HG03175 (cell line): Measurements from ENCODE around the gene VPS13D.

Experiments
- ATAC-seq: cut with Tn5 transposase; IDR thresholded peaks from one replicate; pipeline ENCODE4 v1.9.1; 2021; ENCODE audit warnings: mild to moderate bottlenecking, moderate library complexity; ENCODE audit not compliant: unreplicated experiment

The VPS13D gene, protein sequence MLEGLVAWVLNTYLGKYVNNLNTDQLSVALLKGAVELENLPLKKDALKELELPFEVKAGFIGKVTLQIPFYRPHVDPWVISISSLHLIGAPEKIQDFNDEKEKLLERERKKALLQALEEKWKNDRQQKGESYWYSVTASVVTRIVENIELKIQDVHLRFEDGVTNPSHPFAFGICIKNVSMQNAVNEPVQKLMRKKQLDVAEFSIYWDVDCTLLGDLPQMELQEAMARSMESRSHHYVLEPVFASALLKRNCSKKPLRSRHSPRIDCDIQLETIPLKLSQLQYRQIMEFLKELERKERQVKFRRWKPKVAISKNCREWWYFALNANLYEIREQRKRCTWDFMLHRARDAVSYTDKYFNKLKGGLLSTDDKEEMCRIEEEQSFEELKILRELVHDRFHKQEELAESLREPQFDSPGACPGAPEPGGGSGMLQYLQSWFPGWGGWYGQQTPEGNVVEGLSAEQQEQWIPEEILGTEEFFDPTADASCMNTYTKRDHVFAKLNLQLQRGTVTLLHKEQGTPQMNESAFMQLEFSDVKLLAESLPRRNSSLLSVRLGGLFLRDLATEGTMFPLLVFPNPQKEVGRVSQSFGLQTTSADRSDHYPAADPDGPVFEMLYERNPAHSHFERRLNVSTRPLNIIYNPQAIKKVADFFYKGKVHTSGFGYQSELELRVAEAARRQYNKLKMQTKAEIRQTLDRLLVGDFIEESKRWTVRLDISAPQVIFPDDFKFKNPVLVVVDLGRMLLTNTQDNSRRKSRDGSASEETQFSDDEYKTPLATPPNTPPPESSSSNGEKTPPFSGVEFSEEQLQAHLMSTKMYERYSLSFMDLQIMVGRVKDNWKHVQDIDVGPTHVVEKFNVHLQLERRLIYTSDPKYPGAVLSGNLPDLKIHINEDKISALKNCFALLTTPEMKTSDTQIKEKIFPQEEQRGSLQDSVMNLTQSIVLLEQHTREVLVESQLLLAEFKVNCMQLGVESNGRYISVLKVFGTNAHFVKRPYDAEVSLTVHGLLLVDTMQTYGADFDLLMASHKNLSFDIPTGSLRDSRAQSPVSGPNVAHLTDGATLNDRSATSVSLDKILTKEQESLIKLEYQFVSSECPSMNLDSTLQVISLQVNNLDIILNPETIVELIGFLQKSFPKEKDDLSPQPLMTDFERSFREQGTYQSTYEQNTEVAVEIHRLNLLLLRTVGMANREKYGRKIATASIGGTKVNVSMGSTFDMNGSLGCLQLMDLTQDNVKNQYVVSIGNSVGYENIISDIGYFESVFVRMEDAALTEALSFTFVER (N-terminal part only)

DNA sequence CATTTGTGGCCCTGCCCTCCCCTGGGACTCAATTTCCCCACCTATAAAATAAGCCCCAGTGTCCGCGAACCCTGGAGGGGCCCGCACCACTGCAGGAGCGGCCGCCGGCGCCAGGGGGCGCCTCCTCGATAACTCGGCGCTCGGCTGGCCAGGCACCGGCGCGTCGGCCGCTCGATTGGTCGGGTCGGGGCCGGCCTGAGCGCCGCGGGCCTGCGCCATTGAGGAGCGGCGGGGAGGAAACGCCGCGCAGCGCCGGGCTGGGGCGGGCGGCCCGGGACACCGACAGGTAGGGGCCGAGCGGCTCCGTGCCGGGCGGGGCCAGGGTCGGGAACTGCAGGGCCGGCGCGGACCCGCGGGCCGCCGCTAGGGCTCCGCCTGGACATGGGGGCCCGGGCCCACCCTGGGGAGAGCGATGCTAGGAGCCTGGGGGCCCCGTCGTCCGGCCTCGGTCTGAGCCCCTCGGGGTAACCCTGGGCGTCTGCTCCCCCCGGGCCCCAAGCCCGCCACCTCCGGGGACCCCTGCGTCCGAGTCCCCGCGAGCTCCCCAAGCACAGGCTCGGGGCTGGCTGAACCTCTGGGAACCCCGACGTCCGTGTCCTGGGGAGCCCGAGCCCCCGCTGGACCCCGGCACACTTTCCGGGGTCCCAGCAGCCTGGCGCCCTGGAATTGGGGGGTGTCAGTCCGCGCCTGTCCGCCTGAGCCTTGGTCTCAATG lies at the start of gene VPS13D:
TSS of gene VPS13D (plus strand) at position 196 of the 714 bp plus-strand sequence. CDS start 4,237 bp downstream, outside the sequence.
- peak; percentile 84 for ATAC-seq

DNA sequence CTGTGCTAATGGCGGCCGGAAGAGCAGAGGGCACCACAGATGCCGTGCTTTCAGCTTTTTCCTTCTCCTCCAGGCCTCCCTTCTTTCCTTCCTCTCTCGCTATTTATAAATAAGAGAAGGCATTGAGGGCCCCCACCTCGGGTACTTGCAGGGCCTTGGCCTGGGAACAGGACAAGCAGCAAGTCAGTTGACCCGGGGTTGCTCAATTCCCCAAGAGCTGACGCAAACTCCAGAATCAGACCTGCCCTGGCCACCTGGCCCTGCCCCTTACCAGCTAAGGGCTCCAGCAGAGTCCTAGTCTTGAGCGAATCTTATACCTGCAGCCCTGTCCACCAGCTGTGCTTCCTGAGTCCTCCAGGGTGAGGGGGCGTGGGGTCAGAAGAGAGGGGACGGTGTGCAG lies 49.5 kb upstream of the VPS13D start:
- no peak for ATAC-seq

DNA sequence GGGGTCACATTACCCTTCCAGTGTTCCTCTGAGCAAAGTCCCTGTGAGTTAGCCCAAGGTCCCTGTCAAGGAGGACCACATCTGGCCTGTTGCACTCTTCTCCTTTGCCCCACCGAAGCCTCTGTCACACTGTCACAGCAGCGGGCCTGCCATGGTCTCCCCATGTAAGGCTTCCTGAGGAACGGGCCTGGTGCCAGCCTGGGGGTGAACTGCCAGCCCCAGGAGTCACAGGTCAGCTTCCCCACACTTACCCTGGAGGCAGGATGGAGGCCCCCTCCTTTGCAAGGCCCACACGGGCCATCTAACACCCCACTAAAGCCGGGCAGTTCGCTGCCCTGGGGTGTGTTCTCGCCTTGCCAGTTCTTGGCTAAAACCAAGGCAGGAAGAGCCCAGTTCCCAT lies 48.9 kb upstream of the VPS13D start:
- no peak for ATAC-seq

DNA sequence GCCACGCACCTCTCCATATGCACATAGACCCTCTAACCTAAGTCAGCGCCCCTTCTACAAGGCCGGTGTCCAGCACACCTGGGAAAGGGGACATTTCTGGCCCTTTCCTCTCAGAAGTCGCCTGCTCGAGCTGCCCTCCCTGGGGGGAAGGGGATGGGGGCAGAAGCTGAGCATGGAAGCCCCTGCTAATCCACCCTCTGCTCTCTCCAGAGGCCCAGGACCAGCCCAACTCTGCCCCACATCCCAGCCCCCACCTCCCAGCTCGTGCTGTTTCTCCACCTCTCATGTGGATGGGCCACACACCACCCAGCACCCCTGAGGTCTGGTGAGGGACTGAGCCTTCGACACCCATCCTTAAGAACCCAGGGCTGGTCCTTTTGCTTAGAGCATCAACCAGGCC lies 48.3 kb upstream of the VPS13D start:
- ATAC-seq = no peak

DNA sequence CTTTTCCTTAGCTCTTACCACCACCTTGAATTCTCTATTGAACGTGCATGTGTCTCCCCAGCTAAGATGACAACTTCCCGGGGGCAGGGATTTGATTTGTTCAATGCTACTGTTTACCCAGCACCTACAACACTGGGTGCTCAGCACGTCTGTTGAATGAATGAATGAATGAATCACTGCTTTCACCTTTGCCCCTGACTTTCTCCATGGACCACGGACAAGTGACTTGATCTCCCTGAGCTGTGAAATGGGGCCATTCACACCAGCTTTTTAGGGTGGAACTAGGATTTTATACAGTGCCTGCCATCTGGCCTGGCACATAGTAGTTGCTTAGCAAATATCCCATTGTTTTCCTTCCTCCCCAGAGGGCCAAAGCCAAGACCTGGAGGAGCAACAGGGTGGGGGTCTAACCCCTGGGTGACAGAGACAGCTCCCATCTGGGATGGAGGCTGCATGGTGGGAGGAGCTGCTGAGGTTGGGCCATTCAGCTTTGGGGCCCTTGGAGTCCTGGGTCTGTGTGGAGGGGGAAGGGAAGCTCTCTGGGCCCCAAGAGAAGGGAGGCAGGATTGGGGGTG lies 47.3 kb upstream of the VPS13D start:
- no peak for ATAC-seq

DNA sequence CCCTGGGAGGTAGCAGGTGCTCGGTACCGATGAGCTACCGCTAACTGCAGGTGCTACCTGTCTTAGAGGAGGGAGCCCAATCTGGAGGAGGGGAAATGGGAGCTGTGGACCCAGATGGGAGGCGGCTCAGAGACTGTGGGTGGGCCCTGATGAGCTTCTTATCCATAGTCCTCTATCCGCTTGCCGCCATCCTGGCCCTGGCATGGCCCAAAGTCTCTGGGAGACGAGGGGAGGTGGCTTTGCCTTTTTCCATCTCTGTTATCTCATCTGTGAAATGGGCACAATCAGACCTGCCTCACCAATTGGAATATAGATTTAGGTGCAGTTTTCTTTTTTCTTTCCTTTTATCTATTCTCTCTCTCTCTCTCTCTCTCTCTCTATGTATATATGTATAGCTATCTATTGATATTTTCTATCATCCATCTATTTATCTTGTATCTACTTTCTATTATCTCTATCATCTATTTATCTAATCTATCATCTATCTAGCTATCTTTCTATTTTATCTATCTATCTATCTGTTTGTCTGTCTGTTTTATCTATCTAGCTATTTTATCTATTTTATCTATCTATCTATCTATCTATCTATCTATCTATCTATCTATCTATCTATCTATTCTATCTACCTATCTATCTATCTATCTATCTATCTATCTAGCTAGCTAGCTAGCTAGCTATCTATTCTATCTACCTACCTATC lies 46.6 kb upstream of the VPS13D start:
- no peak for ATAC-seq

DNA sequence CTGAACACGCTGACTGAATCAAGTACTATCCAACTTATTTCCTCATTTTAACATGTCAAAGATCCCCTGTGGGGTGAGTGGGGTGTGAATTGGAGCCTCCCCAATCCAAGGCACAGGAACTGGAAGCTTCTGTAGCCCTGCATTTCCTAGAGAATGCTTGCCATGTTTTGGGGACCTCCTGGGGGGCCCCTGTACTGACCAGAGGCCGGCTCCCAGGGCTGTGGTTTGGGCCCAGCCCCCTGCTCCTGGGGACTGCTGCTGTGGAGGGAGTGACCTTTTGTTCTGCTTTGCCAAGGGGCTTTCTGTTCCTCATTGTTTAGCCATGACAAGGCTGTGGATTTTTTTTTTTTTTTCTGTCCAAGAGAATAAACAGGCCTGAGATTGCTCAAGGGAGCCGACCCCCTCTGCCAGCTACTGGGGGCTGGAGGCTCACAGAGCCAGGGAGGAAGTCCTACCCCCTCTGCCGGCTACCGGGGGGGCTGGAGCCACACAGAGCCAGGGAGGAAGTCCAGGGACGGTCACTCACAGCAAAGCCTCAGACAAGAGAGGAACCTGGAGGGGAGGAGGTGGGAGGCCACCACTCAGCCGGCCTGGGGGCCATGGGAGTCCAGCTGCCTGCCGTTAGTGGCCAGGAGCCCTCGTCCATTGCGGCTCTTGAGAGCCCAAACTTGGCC lies 45.7 kb upstream of the VPS13D start:
- no peak for ATAC-seq

DNA sequence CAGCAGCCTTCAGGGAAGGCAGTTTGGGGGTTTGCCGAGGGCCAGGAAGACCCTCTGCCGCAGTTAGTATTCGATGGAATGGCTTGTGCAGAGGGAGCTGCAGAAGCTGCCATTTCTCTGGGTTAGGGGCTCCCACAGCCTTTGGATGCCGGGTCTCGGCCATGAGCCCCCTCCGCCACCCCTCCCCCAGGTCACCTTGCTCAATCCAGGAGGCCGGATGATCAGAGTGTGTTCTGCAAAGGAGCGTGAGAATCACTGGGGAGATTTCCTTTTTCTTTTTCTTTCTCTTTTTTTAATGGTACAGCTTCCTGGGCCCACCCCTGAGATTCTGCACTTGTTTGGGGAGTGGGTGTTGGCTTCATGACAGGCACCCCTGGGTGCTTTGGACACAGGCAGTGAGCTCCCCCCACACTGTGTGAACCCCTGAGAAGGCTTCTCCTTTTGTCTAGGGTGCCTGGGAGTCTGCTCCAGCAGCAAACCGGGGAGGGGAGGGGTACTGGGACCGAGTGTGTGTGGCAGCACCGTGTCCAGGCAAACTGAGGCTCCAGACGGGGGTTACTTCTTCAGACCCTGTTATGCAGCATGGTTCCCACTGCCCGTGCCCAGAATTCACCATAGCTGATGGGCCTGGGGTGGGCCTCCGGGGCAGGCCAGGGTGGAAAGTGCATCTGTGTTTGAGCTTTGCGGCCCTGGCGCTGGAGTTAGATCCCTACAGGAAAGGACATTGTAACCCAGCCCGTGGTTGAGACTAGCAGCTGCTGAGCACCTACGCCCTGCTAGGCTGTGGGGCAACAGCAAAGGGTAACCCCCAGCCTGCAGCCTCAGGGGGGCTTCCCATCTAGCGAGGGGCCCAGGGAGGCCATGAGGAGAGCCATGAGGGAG lies 44.6 kb upstream of the VPS13D start:
- ATAC-seq = no peak

DNA sequence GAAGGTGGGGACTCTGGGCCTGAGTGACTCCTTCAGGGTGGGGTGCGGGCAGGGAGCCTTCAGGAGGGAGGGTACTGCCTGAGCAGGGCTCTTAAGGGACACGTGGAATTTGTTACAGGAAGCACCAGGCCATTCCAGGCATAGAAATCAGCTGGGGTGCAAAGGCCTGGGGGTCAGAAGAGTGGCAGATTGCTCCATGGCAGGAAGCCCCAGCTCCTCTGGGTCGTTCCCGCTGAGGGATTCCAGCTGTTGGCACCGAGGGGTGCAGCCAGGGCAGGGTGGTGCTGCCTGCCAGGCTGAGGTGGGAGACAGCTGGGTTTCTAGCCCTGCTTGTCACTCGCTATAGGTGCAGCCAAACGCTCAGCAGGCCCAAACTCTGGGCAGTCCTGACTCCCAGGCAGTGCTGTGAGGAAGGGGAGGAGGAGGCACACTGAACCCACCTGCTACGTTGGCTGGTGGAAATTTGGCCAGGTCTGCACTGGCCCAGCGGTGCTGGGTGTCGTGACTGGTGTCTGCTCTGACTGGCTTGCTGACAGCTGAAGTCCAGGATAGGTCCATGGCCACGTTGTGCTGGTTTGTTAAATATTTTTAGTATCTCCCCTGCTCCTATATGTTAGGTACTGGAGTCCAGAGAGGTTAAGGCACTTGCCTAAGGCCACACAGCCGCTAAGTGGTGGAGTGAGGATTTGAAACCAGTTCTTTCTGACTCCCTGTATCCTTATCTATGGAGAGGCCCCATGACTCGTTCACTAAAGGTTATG lies 43.7 kb upstream of the VPS13D start:
- ATAC-seq = no peak

DNA sequence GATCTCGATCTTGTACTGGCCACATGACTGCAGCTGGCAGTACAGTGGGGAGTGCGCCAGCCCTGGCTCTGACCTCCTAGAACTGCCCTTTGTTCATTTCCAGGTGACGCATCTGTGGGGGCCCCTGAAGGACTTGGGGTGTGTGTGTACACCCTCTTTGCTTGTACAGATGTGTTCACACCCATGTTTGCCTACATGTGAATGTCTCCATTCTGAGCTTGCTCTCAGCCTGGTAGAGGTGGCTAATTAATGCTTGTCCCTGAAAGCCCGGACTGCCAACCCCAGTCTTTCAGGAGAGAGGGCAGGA lies 43.2 kb upstream of the VPS13D start:
- ATAC-seq = no peak

DNA sequence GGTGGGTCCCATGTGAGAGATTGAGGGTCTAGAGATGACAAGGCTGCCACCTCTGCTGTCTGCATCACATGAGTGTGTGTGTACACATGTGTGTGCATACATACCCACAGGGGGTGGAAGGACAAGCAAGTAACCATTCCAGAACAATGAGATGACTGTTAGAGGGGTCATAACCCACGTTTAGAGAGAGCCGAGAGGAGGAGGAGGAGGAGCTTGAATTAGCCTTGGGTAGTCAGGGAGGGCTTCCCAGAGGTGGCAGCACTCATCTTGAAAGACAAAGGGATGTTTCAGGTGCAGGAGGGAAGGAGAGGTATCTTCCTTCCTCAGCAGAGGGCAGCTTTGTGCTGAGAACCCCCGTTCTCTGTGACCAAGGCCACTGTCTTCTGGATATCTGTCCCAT lies 41.7 kb upstream of the VPS13D start:
- ATAC-seq = no peak

DNA sequence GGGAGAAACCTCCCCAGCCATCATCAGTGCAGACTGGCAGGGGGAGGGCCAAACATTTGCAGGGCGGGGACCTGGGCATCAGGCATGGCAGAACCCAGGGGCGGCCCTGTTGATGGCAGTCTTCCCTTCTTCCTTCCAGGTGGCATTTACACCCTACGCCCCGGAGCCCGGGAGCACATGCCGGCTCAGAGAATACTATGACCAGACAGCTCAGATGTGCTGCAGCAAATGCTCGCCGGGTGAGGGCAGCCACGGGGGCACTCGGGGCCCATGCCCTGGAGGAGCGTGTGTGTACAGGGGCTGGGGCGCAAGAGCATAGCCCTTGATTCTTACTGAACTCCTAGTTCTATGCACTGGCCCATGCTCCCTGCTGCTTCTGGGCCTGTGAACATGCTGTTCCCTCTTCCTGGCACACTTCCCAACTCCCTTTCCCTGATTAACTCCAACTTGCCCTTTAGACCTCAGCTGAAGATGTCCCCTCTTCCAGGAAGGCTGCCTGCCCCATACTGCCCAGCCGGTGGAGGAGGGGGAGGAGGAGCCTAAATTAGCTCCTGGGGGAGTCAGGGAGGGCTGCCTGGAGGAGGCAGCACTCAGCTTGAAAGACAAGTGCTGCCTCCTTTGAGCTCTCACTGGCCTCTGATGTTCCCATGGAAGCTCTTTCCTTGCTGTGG lies 41.0 kb upstream of the VPS13D start:
- ATAC-seq = no peak

DNA sequence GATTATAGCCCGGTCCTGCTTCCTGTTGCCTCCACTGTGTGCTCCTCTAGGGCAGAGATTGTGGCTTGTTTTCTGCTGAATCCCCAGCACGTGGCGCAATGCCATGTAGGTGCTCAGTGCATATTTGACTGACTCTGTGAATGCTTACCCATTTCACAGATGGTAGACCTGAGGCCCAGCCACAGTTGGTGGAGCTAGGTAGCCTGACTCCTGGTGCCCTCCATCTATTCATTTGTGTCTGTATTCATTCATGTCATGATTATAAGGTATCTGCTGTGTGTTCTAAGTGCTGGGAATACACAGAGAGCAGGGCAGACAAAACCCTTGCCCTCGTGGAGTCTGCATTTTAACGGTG lies 40.5 kb upstream of the VPS13D start:
- no peak for ATAC-seq

DNA sequence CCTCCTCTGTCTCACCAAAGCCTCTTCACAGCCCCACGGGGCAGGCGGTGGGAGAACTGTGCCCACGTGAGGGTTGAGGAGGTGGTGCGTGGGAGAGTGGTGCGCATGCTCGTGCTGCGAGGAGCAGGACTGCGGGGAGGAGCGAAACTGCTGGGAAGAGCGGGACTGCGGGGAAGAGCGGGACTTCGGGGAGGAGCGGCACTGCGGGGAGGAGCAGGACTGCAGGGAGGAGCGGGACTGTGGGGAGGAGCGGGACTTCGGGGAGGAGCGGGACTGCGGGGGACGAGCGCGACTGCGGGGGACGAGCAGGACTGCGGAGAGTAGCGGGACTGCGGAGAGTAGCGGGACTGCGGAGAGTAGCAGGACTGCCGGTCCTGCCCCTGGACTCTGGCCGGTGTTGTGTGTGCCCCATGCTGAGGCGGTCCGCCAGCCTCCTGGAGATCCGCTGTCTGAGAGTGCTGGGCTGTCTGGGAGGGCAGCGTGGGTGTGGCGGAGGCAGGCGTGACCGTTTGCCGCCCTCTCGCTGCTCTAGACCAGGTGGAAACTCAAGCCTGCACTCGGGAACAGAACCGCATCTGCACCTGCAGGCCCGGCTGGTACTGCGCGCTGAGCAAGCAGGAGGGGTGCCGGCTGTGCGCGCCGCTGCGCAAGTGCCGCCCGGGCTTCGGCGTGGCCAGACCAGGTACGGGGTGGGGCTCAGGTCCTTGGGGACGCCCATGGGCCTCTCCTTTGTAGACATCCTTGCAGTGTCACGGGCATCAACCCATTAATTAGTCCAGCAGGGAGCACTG lies 38.4 kb upstream of the VPS13D start:
- ATAC-seq = no peak

DNA sequence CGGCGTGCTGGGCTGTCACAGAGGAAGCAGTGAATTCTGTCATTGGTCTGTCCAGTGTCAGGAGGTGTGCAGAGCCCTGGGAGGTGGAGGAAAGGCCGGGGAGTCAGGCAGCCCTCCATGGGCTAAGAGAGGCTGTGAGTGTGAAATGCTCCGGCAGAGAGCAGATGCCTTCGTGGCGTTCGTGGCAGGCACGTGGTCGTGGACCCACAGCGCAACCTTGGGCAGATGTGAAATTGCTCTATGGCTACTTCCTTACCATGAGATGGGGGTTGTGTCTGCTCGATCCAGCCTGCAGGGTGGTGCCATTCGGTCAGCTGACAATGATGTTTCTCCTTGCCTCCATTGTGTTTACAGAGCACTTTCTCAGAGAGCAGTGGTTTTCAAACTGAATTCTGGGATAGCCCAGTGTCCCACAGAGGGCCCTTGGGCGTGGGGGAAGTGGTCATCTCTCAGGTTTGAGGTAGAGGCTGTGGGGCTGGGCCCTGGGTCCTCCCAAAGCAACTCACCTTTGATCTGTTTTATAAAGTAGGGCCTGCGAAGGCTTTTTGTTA lies 35.1 kb upstream of the VPS13D start:
- no peak for ATAC-seq

DNA sequence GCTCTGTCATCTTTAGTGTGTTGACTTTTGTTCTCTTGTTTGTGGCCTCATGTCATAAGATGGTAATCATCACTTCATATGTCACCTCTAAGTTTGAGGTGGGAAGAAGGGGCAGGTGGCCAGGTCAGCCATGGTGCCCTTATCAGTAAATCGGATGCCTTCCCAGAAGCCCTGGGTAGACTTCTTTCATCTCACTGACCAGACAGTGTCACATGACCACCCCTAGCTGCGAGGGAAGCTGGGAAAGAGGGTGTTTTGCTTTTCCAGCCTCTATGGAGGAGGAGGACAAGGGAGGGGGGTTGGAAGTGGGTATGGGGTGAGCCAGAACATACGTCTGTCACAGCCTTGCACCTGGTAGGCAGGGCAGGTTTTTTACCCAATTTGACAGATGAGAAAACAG lies 34.4 kb upstream of the VPS13D start:
- no peak for ATAC-seq
